Eye (tissue), 1 donor: ENCODE measurements around the gene CASD1.

Experiments used
- DNase-seq: peaks from one replicate; pipeline ENCODE4 v3.0.0-alpha.2; 2015

CASD1 gene

GRCh38 chr7:94513565-94513860, 3.9 kb downstream of the CASD1 start:
- DNase-seq, result no peak

- no peak for DNase-seq
These were observed 4.7 kb downstream of the CASD1 start for GRCh38 chr7:94514140-94514889.

DNA sequence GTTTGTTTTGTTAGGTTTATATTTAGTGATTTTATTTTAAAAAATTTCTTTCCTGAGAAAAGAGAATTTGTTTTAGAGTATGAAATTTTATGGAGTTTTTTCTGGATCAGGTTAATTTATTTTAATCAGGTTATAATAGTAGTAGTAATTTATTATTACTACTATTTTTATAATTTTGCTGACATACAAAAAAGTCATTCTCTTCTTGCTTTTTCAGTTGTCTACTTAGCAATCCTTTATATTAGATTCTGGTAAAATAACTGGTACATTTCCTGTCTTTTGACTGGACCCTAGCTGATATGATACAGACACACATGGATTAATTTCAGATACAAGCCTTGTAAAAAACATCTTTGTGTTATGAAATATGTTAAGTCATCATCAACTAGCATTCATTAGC, 5.3 kb downstream of the CASD1 start:
- no peak for DNase-seq

DNA sequence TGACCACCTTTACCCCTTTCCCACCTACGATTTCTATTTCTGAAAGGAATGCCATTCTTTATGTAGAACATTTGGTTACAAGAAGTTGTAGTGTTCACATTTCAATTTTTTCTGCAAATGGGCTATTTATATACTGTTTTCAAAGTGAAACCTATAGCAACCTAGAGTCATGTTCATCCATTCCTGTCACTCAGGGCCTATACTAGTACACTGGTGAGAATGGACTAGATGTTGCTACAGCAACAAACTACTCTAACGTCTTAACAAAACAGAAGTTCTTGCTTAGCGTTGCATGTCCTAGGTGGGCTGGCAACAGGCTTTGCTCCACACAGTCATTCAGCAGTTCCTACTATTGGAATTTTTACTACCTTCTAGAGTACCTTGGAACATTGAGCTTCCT, 16.3 kb downstream of the CASD1 start:
- no peak for DNase-seq

DNA sequence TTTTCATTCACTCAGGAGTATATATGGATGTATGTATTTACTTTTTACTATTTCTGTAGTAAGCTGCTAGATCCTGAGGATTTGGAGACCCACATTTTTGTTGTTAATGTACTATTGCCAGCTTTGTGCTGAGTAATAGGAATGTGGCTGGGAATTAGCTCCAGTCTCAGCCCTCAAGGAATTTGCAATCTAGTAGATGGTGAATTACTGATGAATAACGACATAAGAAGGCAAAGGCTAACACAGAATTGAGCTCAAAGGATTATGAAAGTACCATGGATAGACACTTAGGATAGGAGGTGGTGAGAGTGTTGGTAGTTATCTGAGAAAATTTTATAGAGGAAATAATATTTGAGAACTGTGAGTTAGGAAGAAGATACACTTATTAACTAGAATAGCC, 19.9 kb downstream of the CASD1 start:
- DNase-seq, result no peak

GRCh38 chr7:94530109-94530508, 20.5 kb downstream of the CASD1 start:
- no peak for DNase-seq

DNA sequence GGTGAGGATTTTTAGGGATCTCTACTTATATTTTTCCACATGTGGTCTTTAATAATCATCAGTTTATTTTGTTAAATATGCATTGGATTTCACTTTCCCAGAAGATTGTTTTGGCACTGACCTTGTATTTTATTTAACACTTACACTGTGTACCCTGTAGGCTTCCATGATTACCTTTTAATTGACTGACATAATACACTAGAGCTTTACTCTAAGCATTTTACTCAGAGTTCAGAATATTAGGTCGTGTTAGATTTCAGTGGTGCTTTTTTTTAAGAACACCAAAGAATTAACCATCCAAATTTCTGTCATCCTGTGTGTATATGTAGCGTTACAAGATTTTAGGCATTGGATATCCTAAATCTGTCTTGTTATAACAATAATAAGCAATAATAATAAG, 23.1 kb downstream of the CASD1 start:
- no peak for DNase-seq

- no peak for DNase-seq
These were observed 30.8 kb downstream of the CASD1 start for GRCh38 chr7:94540428-94540827.

DNA sequence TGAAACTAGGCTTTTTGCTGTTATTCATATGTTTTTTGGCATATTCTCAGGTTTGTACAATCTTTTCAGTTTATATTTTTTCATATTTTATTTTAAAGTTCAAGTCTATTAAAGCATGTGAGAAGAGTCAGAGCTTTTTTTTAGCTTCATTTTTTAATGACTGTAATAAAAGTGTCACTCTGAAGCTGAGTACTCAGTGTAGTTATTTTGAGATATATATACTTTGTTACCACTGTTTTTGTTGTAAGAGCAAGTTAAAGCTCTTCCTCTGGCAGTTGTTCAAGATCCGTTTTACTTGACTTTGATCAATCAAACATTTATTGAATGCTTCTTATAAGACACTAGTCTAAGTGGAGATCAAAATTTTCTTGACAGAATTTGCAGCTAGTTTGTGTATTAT, 37.5 kb downstream of the CASD1 start:
- no peak for DNase-seq

- DNase-seq, result no peak
These were observed 46.4 kb downstream of the CASD1 start for GRCh38 chr7:94556028-94556427.

- no peak for DNase-seq
These were observed 47.6 kb downstream of the CASD1 start for GRCh38 chr7:94557215-94557614.

- no peak for DNase-seq
These were observed 50.4 kb downstream of the CASD1 start for GRCh38 chr7:94559972-94560371.

DNA sequence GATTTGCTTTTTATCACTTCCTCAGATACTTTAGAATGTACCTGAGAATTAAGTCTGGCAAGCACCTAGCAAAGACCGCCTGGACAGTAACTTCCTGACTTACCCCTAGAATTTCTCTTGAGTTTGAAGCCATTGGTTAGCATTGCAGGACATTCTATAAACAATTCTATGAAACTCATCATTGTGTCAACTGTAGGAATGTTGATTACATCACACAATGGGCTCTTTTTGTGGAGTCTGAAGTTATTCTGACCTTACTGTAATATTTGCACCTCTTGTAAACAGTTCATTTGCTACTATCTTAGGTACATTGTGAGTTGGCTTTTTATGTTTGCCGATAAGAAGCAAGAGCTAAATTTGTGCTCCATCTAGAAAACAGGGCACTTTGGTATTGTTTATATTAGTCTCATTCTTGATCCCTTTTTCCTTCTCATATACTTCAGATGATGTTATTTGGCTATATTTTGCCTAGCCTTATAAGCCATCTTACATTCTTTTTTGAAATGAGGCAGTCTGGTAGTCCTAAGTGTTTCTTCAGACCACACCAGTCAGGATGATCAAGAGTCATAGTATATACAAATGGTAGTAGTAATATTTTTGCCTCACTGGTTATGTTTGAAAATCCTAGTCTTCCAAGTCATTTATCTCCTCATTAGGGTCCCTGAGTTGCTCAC, 52.4 kb downstream of the CASD1 start:
- DNase-seq, result no peak

DNA sequence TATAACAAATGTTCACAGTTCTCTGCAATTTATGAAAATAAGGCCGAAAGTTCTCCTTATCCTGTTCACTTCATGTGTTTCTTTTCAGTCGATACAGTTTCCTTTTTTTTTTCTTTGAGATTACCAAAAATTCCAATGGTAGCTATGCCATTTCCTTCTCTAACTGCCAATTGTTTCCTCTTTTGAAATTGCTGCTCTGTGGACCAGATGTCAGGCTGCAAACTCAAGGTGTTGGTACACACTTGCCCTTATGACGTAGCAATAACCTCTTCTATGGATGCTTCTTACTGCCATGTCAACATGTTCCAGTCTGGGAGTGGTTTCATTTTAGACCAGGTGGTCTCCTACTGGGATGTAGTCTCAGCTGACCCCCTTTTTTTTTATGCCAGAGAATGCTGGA, 52.9 kb downstream of the CASD1 start:
- no peak for DNase-seq

- no peak for DNase-seq
These were observed 55.8 kb downstream of the CASD1 start for GRCh38 chr7:94565247-94565894.

DNA sequence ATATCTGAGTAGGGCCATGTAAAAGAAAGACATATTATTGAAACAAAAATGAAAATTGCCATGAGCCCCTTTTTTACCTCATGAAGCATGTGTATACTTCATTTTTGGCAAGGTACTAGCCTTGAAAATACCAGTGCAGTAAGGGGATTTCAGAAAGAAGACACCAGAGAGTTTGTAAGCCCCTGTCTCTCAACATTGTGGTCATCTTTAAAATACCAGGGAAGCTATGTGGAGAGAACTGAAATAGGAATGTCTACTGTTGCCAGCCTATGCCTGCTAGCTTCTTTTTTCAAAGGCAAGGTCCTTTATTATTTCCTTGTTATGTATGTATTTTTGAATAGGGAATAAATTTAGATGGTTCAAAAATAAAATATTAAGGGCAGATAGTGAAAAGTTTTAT, 57.8 kb downstream of the CASD1 start:
- DNase-seq, result no peak

GRCh38 chr7:94571816-94572215, 62.2 kb downstream of the CASD1 start:
- no peak for DNase-seq

DNA sequence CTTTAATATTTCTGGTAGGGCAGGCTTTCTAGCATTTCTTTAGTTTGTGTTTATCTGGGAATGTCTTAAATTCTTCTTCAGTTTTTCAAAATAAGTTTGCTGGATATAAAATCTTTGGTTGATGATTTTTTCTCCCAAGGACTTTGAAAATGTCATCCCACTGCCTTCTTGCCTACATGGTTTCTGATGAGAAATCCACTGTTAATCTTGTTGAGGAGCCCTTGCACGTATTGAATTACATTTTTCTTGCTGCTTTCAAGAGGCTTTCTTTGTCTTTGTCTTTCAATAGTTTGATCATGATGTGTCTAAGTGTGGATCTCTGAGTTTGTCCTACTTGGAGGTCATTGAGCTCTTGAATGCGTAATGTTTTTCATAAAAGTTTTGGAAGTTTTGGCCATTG, 66.0 kb downstream of the CASD1 start:
- DNase-seq, result no peak

DNA sequence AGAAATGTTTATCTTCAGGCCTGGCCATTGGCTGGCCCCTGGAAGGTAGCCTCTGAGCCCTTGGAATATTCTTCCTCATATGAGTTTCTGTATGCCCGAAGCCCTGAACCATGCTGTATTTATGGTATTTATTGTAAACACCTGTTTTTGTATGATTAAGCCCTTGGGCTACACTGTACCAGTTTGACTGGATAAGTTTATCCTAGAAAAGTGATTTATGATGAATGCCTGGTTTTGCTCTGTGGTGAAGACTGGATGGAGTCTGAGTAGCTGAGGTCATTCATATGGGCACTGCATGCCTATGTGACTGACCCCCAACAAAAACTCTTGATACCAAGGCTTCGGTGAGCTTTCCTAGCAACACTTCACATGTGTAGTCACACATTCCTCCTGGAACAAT, 66.7 kb downstream of the CASD1 start:
- no peak for DNase-seq

DNA sequence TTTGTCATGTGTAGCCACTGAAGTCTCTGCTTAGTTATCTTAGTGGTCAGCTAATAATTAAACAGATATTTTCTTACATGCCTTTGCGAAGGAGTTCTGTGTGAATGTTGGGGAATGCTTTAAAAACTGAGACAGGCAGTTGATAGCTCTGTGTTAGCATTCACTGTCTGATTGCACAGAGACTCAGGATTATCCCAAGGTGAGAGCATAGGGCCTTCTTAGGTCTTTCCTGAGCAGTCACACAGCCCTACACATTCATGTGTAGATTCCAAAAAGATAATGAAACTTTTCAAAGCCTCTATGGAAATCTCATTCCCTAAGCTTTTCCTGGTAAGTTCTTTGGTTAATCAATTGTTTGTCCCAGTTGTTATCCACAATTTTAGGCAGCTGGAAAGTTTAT, 67.7 kb downstream of the CASD1 start:
- DNase-seq, result no peak

DNA sequence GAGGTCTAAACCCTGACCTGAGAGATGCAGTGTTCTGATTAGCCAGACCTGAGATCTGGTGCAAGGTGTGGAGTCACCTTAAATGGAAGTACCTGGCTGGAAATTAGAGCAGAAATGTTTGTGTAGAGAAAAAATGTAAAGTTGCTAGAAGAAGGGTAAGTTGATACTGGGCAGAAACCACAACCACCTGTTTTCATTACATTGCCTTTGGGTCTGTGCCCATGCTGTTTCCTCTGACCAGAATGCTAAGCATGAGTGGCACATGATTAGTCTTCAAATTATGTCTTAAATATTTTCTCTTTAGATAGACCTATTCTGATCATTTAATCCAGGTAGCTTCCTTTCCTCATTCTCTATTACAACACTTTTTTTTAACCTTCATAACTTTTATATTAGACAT, 69.0 kb downstream of the CASD1 start:
- no peak for DNase-seq

- no peak for DNase-seq
These were observed 69.9 kb downstream of the CASD1 start for GRCh38 chr7:94579470-94579869.

DNA sequence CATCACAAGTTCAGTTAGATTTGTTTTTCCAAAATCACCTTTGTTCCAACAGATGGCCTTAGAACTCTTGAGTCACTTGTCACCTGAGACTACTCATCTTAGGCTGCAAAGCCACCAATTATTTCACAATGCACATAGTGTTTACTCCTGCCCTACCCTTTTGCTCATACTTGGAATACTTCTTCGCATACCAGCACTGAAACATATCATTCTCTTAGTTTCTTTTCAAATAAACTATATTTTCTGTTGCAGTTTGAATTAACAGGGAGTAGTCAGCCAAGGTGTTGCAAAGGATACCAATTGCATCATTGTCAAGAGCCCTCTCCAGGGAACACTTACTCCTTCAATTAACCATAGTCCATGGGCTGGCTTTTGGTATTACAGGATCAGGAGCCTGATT, 71.0 kb downstream of the CASD1 start:
- no peak for DNase-seq

- no peak for DNase-seq
These were observed 74.5 kb downstream of the CASD1 start for GRCh38 chr7:94584113-94584512.

DNA sequence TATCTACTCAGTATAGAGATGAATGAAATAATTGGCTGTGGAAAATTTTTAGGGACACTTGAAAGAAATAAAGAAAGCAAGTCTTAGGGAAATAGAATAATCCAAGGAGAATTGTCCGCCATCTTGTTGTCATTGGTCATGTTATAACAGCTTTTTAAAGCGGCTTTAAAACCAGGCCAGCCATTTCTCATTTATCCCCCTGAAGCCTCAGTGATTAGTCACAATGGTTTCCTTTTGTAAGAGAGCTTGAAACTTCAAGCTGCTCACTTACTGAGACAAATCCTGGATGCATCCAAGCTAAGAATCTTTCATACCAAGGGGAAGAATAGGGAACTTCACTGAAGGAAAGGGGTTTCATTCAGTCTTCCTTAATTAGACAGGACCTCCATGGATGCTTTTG, 78.5 kb downstream of the CASD1 start:
- DNase-seq, result peak; percentile 8
